Aorta (tissue), 5 donors: ENCODE data around the gene FAM118B. TPM values are rescaled to one million over a fixed set of nuclear protein-coding genes. Genes with fewer than 3 reads are reported as not detected.

Experiments
- ATAC-seq: fragments of 200-7000 bp; cut with Tn5 transposase; one replicate; pipeline ENCODE4 v1.9.1; 2022; ENCODE audit warnings: moderate library complexity; ENCODE audit not compliant: low FRiP score
- DNase-seq, 2 donors: peaks; one replicate each; pipeline ENCODE4 v3.0.0-alpha.2; 2020
- H3K27ac ChIP-seq, 2 donors: one replicate each; pipeline ENCODE4 v1.5.1; 2013; ENCODE audit warnings: low read length in 2 of 2, mild to moderate bottlenecking in 2 of 2, moderate library complexity in 2 of 2, control low read depth in 1 of 2, inconsistent platforms in 1 of 2, low read depth in 1 of 2
- H3K27me3 ChIP-seq, 2 donors: one replicate each; pipeline ENCODE4 v1.6.1; 2013; ENCODE audit warnings: control low read depth in 1 of 2, low read length in 1 of 2, mild to moderate bottlenecking in 1 of 2, moderate library complexity in 1 of 2; ENCODE audit not compliant: insufficient read depth in 2 of 2, control insufficient read depth in 1 of 2
- H3K36me3 ChIP-seq, 2 donors: one replicate each; pipeline ENCODE4 v1.6.1; 2013; ENCODE audit warnings: control low read depth in 1 of 2, low read length in 1 of 2, mild to moderate bottlenecking in 1 of 2; ENCODE audit not compliant: insufficient read depth in 2 of 2, control insufficient read depth in 1 of 2
- H3K4me1 ChIP-seq, 2 donors: one replicate each; pipeline ENCODE4 v1.6.1; 2013; ENCODE audit warnings: low read length in 2 of 2, control low read depth in 1 of 2, mild to moderate bottlenecking in 1 of 2, moderate library complexity in 1 of 2; ENCODE audit not compliant: insufficient read depth in 2 of 2, control insufficient read depth in 1 of 2
- H3K4me3 ChIP-seq, 2 donors: one replicate each; pipeline ENCODE4 v1.5.1; 2013; ENCODE audit warnings: low read length in 2 of 2, control low read depth in 1 of 2, mild to moderate bottlenecking in 1 of 2
- H3K9me3 ChIP-seq: one replicate; pipeline ENCODE4 v1.6.1; 2013; ENCODE audit warnings: mild to moderate bottlenecking, low read length; ENCODE audit not compliant: control insufficient read depth
- WGBS, 2 donors: extraction: QIAGEN DNeasy Blood & Tissue Kit; methylation state at CpG; one replicate each; pipeline ENCODE4 v1.1.7; 2013; 5-methylcytosine and 5-hydroxymethylcytosine counted together
- intact Hi-C, 2 donors: fragments of 100-400 bp; cut with DNase I; formaldehyde crosslinking; loops; one replicate each; pipeline versions ENCODE4 v1.14.2 to v1.15.0; 2022
- polyA plus RNA-seq, 2 donors: library from polyadenylated mRNA; stranded (reverse); fragments of 200-250 nt; gene quantifications; one replicate each; pipeline ENCODE4 v1.2.3, GENCODE V29; 2013
- total RNA-seq, 2 donors: library from RNA; stranded (reverse); fragmentation: NEBNext Ultra II Directional; extraction: Animal tissue kit (Norgen Biotek cat#: 25700); gene quantifications; one replicate each; pipeline ENCODE4 v1.2.1, GENCODE V29; 2021
- donor health status: healthy with polysubstance abuse.
- donor health status: Bipolar disorder and iron deficiency.
- donor health status: DM: no; HTN: no; CAD: no.
- donor health status: DM: no; HTN: no; CAD: no.
- donor health status: DM: yes; HTN: yes; CAD: no.

The FAM118B gene
- total and polyA plus RNA-seq, 4 donors = 11.9 to 21.9 (median 16.6) TPM

GRCh38 chr11:126219547-126219946 lies 8.0 kb downstream of the FAM118B start:
- 75 to 83% methylated on average over 4 of the region's 4 CpGs for WGBS, 2 donors
- Histone ChIP-seq H3K4me1 (no peaks in the 10 kb centered on the region), H3K36me3 (no peaks in the 10 kb centered on the region), H3K4me3 (no peak overlapping the region), H3K9me3 (no peaks in the 10 kb centered on the region), H3K27me3 (no peaks in the 10 kb centered on the region), H3K27ac (no peak overlapping the region)
- ATAC-seq (no peak), DNase-seq (no peak)
- intact Hi-C loops = loop anchor here in 1 of 2 donors (10.0 kb wide), 1 partner anchor 625 kb away; the partner anchor contains the start of gene STT3A

GRCh38 chr11:126224647-126225294 lies 13.2 kb downstream of the FAM118B start:
- ATAC-seq (no peak), DNase-seq (no peak)
- Histone ChIP-seq H3K27me3 (no peaks in the 10 kb centered on the region), H3K36me3 (peaks cover 0 to under 1% of the 10 kb centered on the region in 2 donors), H3K4me3 (no peak overlapping the region), H3K9me3 (no peaks in the 10 kb centered on the region), H3K4me1 (no peaks in the 10 kb centered on the region), H3K27ac (no peak overlapping the region)
- intact Hi-C loops = no loop called here
- WGBS, 2 donors = 76 to 82% methylated on average over 6 of the region's 6 CpGs

- Histone ChIP-seq H3K27me3 (no peaks in the 10 kb centered on the region), H3K4me1 (no peaks in the 10 kb centered on the region), H3K36me3 (peaks cover 0 to 3% of the 10 kb centered on the region in 2 donors), H3K9me3 (no peaks in the 10 kb centered on the region), H3K27ac (no peak overlapping the region), H3K4me3 (no peak overlapping the region)
- DNase-seq (no peak), ATAC-seq (no peak)
- intact Hi-C loops = no loop called here
- WGBS, 2 donors = 88 to 93% methylated on average over 2 of the region's 2 CpGs
Observed at GRCh38 chr11:126225295-126225665, 13.7 kb downstream of the FAM118B start.

GRCh38 chr11:126226334-126227084 lies 14.9 kb downstream of the FAM118B start:
- no peaks in the 10 kb centered on the region for H3K27me3 ChIP-seq
- intact Hi-C loops = no loop called here
- ATAC-seq = no peak

GRCh38 chr11:126229858-126230540 lies 18.4 kb downstream of the FAM118B start:
- H3K36me3 ChIP-seq = peaks cover 0 to 3% of the 10 kb centered on the region in 2 donors
- no peak overlapping the region for H3K4me3 ChIP-seq
- WGBS, 2 donors = 49 to 50% methylated on average over 3 of the region's 3 CpGs
- H3K9me3 ChIP-seq = no peaks in the 10 kb centered on the region
- intact Hi-C loops = no loop called here
- H3K27ac ChIP-seq = no peak overlapping the region
- no peaks in the 10 kb centered on the region for H3K4me1 ChIP-seq
- DNase-seq (no peak), ATAC-seq (no peak)
- H3K27me3 ChIP-seq = no peaks in the 10 kb centered on the region

More at GRCh38 chr11:126226334-126227084, 14.9 kb downstream of the FAM118B start:
- Histone ChIP-seq H3K4me3 (no peak overlapping the region), H3K36me3 (peaks cover 0 to 3% of the 10 kb centered on the region in 2 donors), H3K9me3 (no peaks in the 10 kb centered on the region), H3K4me1 (no peaks in the 10 kb centered on the region), H3K27ac (no peak overlapping the region)
- 96 to 97% methylated on average over 10 to 11 of the region's 15 CpGs for whole genome bisulfite sequencing, 2 donors
- DNase-seq = no peak

GRCh38 chr11:126231725-126232459 lies 20.3 kb downstream of the FAM118B start:
- H3K36me3 ChIP-seq = peaks cover 0 to 3% of the 10 kb centered on the region in 2 donors
- intact Hi-C loops = no loop called here
- H3K4me3 ChIP-seq = no peak overlapping the region
- no peak for DNase-seq
- no peaks in the 10 kb centered on the region for H3K27me3 ChIP-seq
- no peak overlapping the region for H3K27ac ChIP-seq
- no peaks in the 10 kb centered on the region for H3K9me3 ChIP-seq
- H3K4me1 ChIP-seq = no peaks in the 10 kb centered on the region
- no peak for ATAC-seq
- 75 to 78% methylated on average over 6 of the region's 6 CpGs for WGBS, 2 donors

GRCh38 chr11:126232683-126233082 lies 21.1 kb downstream of the FAM118B start:
- ATAC-seq (no peak), DNase-seq (no peak)
- Histone ChIP-seq H3K4me3 (no peak overlapping the region), H3K36me3 (peaks cover 0 to 3% of the 10 kb centered on the region in 2 donors), H3K9me3 (no peaks in the 10 kb centered on the region), H3K27ac (no peak overlapping the region), H3K4me1 (no peaks in the 10 kb centered on the region), H3K27me3 (no peaks in the 10 kb centered on the region)
- intact Hi-C loops = no loop called here
- 93 to 96% methylated on average over 3 of the region's 3 CpGs for WGBS, 2 donors

- Histone ChIP-seq H3K4me1 (no peaks in the 10 kb centered on the region), H3K36me3 (peaks cover 0 to 3% of the 10 kb centered on the region in 2 donors), H3K27me3 (no peaks in the 10 kb centered on the region), H3K27ac (no peak overlapping the region), H3K9me3 (no peaks in the 10 kb centered on the region), H3K4me3 (no peak overlapping the region)
- 89 to 98% methylated on average over 4 of the region's 4 CpGs for WGBS, 2 donors
- intact Hi-C loops = no loop called here
- DNase-seq (no peak), ATAC-seq (no peak)
Observed at GRCh38 chr11:126233391-126233790, 21.8 kb downstream of the FAM118B start.
